GM21529 (cell line): Measurements from ENCODE around the gene OR13A1.
A peak's percentile ranks its signal among the peaks of the same experiment; 100 is the strongest.
"Not testable (repeated sequence)": the region's sequence is repeated elsewhere in the genome, so short reads cannot be mapped to it uniquely, and the experiment has no call there.

Experiments used
- ATAC-seq: cut with Tn5 transposase; IDR thresholded peaks from one replicate; pipeline ENCODE4 v1.9.1; 2021; ENCODE audit not compliant: unreplicated experiment

OR13A1 gene

GRCh38 chr10:45315508-45315907, at the start of gene OR13A1:
Gene OR13A1, minus strand, starts transcription at chr10:45315608. Its CDS starts 11,186 bp downstream, at chr10:45304422.
- no peak for ATAC-seq

GRCh38 chr10:45361983-45362799, 46.8 kb upstream of the OR13A1 start:
- not testable (repeated sequence) for ATAC-seq

- ATAC-seq: not testable (repeated sequence)
Measured at GRCh38 chr10:45358961-45359360, 43.6 kb upstream of the OR13A1 start.

GRCh38 chr10:45355494-45355893, 40.1 kb upstream of the OR13A1 start:
- no peak for ATAC-seq

GRCh38 chr10:45354261-45354660, 38.9 kb upstream of the OR13A1 start:
- no peak for ATAC-seq

GRCh38 chr10:45353186-45353585, 37.8 kb upstream of the OR13A1 start:
- peak; percentile 54 for ATAC-seq

GRCh38 chr10:45348196-45348765, 32.9 kb upstream of the OR13A1 start:
- not testable (repeated sequence) for ATAC-seq

GRCh38 chr10:45347464-45347863, 32.1 kb upstream of the OR13A1 start:
- ATAC-seq: not testable (repeated sequence)

- not testable (repeated sequence) for ATAC-seq
Measured at GRCh38 chr10:45346652-45347335, 31.4 kb upstream of the OR13A1 start.

GRCh38 chr10:45340420-45340819, 25.0 kb upstream of the OR13A1 start:
- not testable (repeated sequence) for ATAC-seq

- ATAC-seq: no peak
Measured at GRCh38 chr10:45339894-45340293, 24.5 kb upstream of the OR13A1 start.

- not testable (repeated sequence) for ATAC-seq
Measured at GRCh38 chr10:45331824-45332223, 16.4 kb upstream of the OR13A1 start.

GRCh38 chr10:45326864-45327263, 11.5 kb upstream of the OR13A1 start:
- not testable (repeated sequence) for ATAC-seq

- ATAC-seq: no peak
Measured at GRCh38 chr10:45325116-45325515, 9.7 kb upstream of the OR13A1 start.

GRCh38 chr10:45319702-45320101, 4.3 kb upstream of the OR13A1 start:
- ATAC-seq: no peak

- ATAC-seq: no peak
Measured at GRCh38 chr10:45313264-45313873, 2.0 kb downstream of the OR13A1 start.

GRCh38 chr10:45308707-45309106, 6.7 kb downstream of the OR13A1 start:
- peak; percentile 53 for ATAC-seq

GRCh38 chr10:45302573-45302972, 12.8 kb downstream of the OR13A1 start:
- no peak for ATAC-seq

GRCh38 chr10:45298341-45298955, 17.0 kb downstream of the OR13A1 start:
- ATAC-seq: not testable (repeated sequence)

- ATAC-seq: no peak
Measured at GRCh38 chr10:45294681-45295080, 20.7 kb downstream of the OR13A1 start.

GRCh38 chr10:45286980-45287379, 28.4 kb downstream of the OR13A1 start:
- no peak for ATAC-seq
